Tongue (tissue), 2 donors: ENCODE measurements around the gene ALS2CL. TPM values are rescaled to one million over a fixed set of nuclear protein-coding genes. Genes with fewer than 3 reads are reported as not detected.
"Not testable (repeated sequence)": the region's sequence is repeated elsewhere in the genome, so short reads cannot be mapped to it uniquely, and the experiment has no call there.

Experiments used
- DNase-seq: peaks from one replicate; pipeline ENCODE4 v3.0.0-alpha.2; 2015
- total RNA-seq: library from RNA; depleted of rRNA; stranded (reverse); fragments of >200 nt; gene quantifications from one replicate; pipeline ENCODE4 v1.2.3, GENCODE V29; 2014

ALS2CL gene, protein sequence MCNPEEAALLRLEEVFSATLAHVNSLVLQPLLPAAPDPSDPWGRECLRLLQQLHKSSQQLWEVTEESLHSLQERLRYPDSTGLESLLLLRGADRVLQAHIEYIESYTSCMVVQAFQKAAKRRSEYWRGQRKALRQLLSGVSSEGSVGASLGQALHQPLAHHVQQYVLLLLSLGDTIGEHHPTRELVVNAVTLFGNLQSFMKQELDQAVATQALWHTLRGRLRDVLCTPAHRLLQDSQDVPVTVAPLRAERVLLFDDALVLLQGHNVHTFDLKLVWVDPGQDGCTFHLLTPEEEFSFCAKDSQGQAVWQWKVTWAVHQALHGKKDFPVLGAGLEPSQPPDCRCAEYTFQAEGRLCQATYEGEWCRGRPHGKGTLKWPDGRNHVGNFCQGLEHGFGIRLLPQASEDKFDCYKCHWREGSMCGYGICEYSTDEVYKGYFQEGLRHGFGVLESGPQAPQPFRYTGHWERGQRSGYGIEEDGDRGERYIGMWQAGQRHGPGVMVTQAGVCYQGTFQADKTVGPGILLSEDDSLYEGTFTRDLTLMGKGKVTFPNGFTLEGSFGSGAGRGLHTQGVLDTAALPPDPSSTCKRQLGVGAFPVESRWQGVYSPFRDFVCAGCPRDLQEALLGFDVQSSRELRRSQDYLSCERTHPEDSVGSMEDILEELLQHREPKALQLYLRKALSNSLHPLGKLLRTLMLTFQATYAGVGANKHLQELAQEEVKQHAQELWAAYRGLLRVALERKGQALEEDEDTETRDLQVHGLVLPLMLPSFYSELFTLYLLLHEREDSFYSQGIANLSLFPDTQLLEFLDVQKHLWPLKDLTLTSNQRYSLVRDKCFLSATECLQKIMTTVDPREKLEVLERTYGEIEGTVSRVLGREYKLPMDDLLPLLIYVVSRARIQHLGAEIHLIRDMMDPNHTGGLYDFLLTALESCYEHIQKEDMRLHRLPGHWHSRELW
- total RNA-seq, result 39.8 TPM

DNA sequence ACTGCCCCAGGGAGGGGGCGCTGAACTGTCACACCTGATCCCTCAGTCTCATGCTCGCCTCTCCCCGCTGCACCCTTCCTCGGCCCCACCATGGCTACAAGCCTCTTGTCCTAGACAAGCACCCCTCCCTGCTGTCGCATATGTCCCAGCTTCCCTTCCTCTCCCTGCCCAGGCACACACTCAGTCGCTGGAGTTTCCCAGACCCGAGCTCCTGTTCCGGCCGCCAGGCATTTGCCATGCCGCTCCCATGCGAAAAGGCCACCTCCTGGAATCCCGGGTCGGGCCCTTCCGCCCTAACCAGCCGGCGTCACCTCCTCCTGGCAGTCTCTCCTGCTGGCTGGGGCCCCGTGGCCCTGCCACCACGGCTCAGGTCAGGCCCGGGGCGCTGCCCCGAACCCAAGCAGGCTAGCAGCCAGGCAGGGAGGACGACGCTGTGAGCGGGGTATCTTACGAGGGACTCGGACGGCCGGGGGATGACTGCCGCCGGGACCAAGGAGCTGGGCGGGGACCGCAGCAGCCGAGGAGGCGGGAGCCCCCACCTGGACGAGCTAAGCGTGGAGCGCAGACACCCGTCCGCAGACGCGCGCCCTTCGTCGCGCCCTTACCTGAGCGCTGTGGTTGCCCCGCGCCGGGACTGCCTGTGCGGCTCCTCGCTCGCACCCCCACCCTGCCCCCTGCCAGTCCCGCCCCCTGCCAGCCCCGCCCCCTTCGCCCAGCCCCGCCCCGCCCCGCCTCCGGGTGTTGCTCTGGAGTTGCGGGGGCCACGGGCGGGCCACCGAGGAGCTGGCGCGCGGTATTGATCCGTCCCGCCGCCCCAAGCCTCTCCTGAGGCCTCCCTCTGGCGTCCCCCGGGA, at the start of gene ALS2CL:
Gene ALS2CL, minus strand, starts transcription at position 642 of the 854 bp plus-strand sequence. CDS start 4,239 bp downstream, outside the sequence.
- DNase-seq, result peak; percentile 55

DNA sequence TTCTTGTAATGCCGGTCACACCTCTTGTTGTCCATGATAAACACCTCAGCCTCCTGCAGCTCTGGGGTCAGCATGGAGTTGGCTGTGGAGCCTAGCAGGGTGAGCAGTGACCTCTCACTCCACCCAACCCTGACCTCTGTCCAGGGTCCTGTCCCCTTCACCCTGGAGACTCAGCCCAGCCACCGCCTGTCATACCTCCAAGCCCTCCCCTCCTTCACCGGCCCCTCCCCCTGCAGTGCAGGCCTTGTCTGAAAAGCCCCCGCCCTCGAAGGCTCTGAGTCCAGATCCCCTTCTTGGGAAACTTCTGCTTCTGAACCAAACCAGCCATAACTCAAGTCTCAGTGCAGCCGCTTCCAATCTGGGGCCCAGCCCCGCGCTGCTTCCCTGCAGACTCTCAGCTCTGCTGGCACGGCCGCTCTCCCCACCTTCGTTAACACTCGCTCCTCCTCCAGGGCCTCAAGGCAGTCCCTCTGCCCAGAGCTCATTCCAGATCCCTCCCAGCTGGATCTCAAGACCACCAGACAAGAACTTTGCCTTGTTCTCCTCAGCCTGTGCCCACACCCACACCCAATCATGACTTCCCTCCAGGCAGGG, 49.6 kb upstream of the ALS2CL start:
- no peak for DNase-seq

DNA sequence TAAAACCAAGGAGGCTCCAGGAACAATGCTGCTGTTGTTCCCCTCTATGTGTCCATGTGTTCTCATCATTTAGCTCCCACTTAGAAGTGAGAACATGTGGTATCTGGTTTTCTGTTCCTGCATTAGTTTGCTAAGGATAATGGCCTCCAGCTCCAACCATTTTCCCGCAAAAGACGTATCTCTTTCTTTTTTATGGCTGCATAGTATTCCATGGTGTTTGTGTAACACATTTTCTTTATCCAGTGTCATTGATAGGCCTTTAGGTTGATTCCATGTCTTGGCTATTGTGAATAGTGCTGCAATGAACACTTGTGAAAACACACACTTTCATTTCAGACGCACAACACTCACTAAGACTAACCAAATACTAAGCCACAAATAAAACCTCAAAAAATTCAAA, 46.1 kb upstream of the ALS2CL start:
- not testable (repeated sequence) for DNase-seq

DNA sequence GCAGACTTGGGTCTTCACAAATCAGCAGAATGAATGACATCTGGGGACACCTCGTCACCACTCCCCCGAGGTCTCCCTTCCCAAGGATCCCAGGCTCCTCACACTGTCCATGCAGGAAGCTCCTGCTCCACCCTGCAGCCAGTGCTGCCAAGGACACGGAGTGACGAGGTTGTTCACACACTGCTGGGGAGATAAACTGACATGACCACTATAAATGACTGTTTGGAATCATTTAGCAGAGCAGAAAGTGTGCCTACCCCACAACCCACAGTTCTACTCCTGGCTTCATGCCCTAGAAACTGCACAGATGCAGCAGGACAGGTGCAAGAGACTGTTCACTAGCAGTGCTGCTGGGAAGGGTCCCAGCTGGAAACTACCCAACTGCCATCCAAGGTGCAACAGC, 43.9 kb upstream of the ALS2CL start:
- DNase-seq, result peak; percentile 48

DNA sequence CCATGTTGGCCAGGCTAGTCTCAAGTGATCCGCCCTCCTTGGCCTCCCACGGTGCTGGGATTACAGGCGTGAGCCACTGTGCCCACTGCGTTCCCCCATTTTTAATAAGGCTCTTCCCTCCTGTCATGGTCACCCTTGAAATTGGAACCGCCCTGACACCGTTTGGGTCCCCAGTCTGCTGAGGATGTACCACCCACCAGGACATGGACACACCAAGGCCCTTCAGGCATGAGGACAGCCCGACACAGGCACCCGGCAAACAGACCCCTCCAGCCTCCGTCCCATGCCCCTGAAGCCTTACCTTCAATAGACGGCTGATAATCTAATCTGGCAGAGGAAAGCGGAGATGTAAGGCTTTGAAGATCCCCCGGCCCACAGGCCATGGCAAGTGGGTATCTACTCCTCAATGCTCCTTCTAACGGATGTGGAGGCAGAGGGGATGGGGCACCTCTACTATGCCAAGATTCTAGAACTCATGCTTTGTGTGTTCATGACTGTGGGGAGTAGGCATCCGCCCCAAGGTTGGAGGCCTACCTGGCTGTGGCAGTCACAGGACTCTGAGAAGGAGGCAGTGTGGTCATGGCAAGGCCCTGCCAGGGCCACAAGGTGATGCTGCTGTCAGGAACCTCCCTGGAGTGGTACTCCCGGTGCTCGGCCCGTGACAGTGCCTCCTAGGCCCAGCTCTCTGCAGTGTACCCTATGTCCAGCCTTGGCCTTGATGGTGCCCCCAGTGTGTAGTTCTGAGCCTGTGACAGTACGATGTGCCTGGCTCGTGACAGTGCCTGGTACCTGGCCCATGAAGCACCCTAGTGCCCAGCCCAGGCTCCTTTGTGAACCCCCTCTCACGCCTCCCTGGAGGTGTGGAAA, 42.8 kb upstream of the ALS2CL start:
- DNase-seq, result no peak

DNA sequence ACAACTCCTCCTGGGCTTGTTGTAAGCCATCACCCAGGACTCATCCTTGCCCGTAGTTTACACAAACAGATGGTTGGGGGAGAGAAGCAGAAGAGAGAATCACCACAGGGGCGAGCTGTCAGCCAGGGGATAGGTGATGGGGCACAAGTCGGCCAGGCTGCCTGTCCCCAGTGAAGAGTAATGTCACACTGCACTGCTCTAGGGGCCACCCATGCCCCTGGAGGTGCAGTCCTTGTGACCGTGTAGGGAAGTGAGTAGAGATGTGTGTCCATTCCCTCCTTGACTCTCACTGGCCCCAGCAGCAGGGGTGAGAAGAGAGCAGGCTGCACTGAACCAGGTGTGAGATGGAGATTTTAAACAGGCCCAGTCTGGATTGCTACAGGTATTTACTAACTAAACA, 41.3 kb upstream of the ALS2CL start:
- no peak for DNase-seq

DNA sequence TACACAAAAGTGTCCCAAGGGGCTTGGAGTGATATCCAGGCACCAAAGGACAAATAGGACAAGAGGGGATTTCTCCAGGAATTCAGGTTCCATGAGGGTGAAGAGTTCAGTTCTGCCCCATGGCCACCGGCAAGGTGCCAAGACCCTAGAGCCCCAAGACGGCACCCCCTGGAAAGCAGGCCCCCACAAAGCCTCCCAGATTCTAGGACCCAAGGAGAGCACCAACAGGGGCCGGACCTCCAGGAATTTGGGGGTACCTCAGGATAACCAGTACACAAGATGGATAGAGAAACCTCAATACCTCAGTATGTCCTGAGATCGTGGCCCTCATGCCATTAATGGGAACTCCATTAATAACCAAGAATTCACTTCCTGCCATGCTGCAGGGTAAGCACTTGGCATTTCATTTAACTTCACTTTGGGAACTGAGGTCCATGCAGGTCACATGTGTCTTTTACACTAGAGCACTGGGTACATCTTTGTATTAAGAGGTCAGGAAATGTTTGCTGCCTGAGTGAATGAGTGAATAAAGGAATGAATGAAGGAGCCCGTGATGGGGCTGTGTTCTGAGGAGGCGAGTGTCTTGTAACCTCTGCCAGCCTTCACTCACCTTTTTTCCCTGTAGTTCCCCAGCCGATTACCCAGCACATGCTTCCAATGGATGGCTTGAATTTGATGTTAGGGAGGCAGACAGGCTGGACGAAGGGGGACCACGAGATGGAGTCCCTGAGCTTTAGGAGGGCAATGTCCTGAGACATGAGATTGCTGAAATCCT, 39.7 kb upstream of the ALS2CL start:
- no peak for DNase-seq

DNA sequence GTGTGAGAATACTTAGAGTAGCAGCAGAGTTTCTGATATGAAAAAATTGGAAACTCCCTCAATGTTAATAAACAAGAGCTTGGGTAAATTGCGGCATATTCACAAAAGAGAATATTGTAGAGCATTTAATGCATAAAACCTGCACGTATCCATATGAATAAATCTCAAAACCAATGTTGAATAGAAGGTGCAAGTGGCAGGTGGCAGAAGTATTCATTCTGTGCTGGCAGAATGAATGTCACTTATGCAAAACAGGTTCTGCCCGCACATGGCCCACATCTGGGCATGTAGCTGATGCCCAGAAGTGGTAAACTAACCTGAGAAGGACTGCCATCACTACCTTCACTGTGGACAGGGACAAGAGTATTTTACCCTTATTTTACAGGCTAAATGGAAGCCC, 38.3 kb upstream of the ALS2CL start:
- DNase-seq, result no peak

DNA sequence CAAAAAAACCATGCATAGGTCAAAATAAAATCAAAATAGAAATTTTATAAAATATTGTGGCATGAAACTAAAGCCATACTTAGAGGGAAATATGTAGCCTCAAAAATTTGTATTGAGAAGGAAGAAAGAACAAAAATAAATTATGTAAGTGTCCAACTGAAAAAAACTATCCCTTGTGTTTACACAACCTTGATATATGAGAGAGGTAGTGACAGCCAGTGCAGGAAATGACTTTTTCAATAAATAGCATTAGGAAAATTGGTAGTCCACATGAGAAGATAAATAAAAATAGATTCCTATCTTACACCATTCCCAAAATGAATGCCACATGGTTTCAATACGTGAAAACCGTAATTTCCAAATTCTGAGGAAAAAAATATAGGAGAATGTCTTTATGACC, 37.3 kb upstream of the ALS2CL start:
- no peak for DNase-seq

DNA sequence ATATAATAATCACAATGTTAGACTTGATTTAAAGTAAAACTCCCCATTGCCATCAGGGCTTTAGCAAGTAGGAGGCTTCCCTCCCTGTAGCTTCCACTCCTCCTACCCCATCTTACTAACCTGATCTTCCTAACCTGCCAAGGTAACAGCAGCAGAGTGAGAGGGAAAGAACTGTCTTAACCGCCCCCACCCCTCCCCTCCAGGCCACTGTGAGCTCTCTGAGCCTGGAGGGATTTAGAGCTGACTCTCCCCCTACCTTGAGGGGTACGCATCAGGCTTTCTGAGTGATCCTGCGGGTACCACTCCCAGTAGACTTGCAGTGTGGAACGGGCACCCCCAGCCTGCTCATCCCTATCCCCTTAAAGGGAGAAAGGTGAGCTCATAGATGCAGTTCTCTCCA, 35.6 kb upstream of the ALS2CL start:
- no peak for DNase-seq

DNA sequence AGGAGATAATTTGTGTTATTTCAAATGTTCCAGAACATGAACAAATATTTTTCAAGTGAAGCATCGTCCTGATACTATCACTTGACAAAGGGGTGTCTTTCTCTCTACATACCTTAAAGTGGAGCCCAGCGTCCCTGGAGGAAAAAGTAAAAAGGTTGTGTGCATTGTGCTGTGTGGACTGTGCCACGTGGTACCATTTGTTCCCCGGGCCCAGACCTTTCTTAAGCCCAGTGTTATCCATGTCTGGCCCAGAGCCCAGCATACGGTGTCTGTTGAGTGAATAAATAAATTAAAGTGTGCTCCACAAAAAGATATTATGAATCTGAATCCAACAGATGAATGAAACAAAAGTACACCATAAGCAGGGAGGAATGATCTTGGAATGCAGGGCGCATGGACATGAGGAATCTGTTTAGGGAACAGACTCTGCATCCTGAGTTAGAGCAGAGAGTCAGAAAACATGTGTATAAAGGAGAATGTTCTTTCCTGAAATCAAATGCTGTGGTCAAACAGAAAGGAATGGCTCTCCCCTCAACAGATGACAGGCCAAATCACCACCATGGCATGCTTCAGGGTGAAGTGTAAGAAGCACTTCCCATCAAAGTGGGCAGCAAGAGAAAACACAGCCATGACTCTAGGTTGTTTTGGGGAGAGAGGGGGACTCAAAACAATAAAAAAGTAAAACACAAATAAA, 32.3 kb upstream of the ALS2CL start:
- DNase-seq, result peak; percentile 64

DNA sequence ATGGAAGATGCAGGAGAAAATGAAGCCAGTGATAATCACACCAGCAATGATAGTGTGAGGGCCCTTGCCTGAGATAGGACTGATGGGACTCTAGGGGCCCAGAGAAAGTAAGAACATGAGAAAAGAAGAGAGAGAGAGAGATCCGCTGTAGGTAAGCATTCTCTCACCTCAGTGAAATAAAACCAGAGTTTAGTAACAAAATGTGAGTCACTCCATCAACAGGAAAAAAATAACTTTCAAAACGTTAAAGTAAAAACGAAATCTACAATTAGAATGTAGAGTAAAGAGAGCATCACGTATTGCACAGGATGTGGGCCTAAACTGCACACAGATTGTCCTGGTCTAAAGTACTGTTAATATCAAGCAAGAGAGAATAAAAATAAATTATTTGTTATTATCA, 30.9 kb upstream of the ALS2CL start:
- DNase-seq, result no peak

DNA sequence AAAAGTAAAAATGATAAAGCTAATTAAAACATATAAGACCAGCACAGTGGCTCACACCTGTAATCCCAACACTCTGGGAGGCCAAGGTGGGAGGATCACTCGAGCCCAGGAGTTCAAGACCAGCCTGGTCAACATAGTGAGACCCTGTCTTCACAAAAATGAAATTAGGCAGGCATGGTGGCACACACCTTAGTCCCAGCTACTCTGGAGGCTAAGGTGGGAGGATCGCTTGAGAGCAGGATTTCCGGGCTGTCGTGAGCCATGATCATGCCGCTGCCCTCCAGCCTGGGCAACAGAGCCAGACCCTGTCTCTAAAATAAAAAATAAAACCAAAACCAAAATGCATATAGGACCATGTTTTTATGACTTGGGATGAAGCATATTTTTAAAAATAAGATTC, 29.0 kb upstream of the ALS2CL start:
- no peak for DNase-seq

DNA sequence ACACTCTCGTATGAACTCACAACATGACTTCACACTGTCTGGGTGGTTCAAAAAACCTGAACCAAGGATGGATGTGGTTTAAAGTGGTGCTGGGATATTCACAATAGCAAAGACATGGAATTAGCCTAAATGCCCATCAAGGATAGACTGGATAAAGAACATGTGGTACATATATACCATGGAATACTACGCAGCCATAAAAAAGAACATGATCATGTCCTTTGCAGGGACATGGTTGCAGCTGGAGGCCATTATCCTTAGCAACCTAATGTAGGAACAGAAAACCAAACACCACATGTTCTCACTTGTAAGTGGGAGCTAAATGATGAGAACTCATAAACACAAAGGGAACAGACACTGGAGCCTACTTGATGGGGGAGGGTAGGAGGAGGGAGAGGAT, 27.5 kb upstream of the ALS2CL start:
- no peak for DNase-seq

DNA sequence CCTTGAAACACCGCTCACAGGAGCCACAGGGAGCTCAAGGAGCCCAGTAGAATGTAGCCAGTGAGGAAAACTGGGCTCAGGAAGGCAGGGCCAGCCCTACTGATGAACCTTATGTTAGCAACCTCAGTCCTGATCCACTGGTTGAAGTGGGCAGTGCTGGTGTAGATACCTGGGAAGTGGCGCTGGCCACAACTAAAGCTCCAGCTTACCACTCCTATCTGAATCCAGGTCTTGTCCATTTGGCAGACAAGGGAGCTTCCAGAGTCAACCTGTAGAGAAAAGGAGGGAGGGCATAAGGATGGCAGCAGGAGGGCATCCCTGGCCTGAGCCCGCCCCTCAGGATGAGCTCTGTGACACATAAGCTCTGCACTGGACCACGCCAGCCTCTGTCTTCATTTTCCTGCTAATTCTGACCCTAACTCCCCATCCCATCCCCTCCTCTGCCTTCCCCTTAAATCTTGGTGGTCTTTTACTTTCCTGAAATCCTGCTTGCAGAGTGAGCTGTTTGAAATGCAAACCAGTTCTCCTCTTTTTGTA, 26.3 kb upstream of the ALS2CL start:
- no peak for DNase-seq

DNA sequence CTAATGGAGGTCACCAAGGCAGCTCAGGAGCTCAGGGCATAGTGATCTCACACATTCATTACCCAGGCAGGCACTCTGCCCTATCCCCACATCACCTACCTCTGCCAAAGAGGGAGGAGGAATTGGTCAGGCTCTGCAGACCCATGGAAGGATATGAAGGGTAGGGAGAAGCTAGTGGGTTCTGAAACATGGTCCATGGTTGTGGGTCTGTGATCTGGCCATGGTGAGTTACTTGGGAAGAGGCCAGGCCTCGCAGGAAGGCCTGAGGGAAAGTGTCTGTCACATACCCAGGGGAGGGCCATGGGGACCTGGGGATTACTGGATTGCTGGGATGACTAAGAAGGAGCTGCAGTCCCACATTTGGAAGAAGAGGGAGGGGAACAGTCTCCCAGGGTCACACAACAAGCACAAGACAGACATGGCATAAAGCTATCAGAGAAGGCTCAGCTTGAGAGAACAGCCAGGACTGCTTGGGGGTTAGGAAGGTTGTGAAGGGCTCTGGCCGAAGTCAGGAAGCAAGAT, 25.6 kb upstream of the ALS2CL start:
- no peak for DNase-seq

DNA sequence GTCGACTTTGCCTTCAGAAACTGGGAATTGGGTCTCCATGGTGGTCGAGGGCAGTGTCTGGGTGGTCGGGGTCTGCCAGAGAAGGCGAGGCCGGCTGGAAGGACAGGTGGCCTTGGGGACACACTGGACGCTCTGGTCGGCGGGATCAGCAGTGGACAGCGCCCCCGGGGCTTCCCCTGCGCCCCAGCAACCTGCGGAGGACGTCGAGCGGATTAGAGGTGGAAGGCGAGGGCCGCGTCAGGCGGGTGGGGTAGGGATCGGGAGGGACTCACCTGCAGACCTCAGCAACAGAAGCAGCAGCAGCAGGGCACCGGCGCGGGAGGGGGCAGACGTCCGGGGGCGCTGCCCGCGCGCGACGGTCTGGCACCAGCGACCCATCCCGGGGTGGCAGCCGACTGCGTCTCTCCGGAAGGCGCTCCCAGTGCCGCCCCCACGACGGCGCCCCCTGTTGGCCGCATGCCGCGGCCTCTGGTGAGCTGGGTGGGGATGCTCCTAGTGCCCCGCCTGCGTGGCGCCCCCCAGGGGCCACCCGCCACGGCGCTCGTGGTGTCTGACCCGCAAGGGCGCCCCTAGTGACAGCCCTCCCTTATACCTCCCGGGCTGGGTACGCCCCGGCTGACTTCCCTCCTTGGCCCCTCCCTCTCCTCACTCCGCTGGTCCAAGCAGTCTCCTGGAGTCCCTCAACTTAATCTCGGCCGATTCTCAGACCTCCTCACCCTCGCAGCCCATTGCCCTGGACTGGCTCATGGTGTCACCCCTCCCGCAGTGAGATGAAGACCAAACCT, 24.2 kb upstream of the ALS2CL start, which contains the start of gene PRSS50:
Gene PRSS50, minus strand, starts transcription at position 423 of the 785 bp plus-strand sequence. Its CDS starts 45 bp downstream, at position 378.
- no peak for DNase-seq
